Aorta (tissue), 5 donors: ENCODE results near the gene UBASH3B. TPM values are rescaled to one million over a fixed set of nuclear protein-coding genes. Genes with fewer than 3 reads are reported as not detected.

Experiments used
- ATAC-seq: fragments of 200-7000 bp; cut with Tn5 transposase; one replicate; pipeline ENCODE4 v1.9.1; 2022; ENCODE audit warnings: moderate library complexity; ENCODE audit not compliant: low FRiP score
- DNase-seq, 2 donors: peaks; one replicate each; pipeline ENCODE4 v3.0.0-alpha.2; 2020
- H3K27ac ChIP-seq, 2 donors: one replicate each; pipeline ENCODE4 v1.5.1; 2013; ENCODE audit warnings: low read length in 2 of 2, mild to moderate bottlenecking in 2 of 2, moderate library complexity in 2 of 2, control low read depth in 1 of 2, inconsistent platforms in 1 of 2, low read depth in 1 of 2
- H3K27me3 ChIP-seq, 2 donors: one replicate each; pipeline ENCODE4 v1.6.1; 2013; ENCODE audit warnings: control low read depth in 1 of 2, low read length in 1 of 2, mild to moderate bottlenecking in 1 of 2, moderate library complexity in 1 of 2; ENCODE audit not compliant: insufficient read depth in 2 of 2, control insufficient read depth in 1 of 2
- H3K36me3 ChIP-seq, 2 donors: one replicate each; pipeline ENCODE4 v1.6.1; 2013; ENCODE audit warnings: control low read depth in 1 of 2, low read length in 1 of 2, mild to moderate bottlenecking in 1 of 2; ENCODE audit not compliant: insufficient read depth in 2 of 2, control insufficient read depth in 1 of 2
- H3K4me1 ChIP-seq, 2 donors: one replicate each; pipeline ENCODE4 v1.6.1; 2013; ENCODE audit warnings: low read length in 2 of 2, control low read depth in 1 of 2, mild to moderate bottlenecking in 1 of 2, moderate library complexity in 1 of 2; ENCODE audit not compliant: insufficient read depth in 2 of 2, control insufficient read depth in 1 of 2
- H3K4me3 ChIP-seq, 2 donors: one replicate each; pipeline ENCODE4 v1.5.1; 2013; ENCODE audit warnings: low read length in 2 of 2, control low read depth in 1 of 2, mild to moderate bottlenecking in 1 of 2
- H3K9me3 ChIP-seq: one replicate; pipeline ENCODE4 v1.6.1; 2013; ENCODE audit warnings: mild to moderate bottlenecking, low read length; ENCODE audit not compliant: control insufficient read depth
- WGBS, 2 donors: extraction: QIAGEN DNeasy Blood & Tissue Kit; methylation state at CpG; one replicate each; pipeline ENCODE4 v1.1.7; 2013; 5-methylcytosine and 5-hydroxymethylcytosine counted together
- intact Hi-C, 2 donors: fragments of 100-400 bp; cut with DNase I; formaldehyde crosslinking; loops; one replicate each; pipeline versions ENCODE4 v1.14.2 to v1.15.0; 2022
- polyA plus RNA-seq, 2 donors: library from polyadenylated mRNA; stranded (reverse); fragments of 200-250 nt; gene quantifications; one replicate each; pipeline ENCODE4 v1.2.3, GENCODE V29; 2013
- total RNA-seq, 2 donors: library from RNA; stranded (reverse); fragmentation: NEBNext Ultra II Directional; extraction: Animal tissue kit (Norgen Biotek cat#: 25700); gene quantifications; one replicate each; pipeline ENCODE4 v1.2.1, GENCODE V29; 2021
- donor health status: healthy with polysubstance abuse.
- donor health status: Bipolar disorder and iron deficiency.
- donor health status: DM: no; HTN: no; CAD: no.
- donor health status: DM: no; HTN: no; CAD: no.
- donor health status: DM: yes; HTN: yes; CAD: no.

The UBASH3B gene
- total and polyA plus RNA-seq, 4 donors: 0.28 to 15.1 (median 6.0) TPM

- intact Hi-C loops: no loop called here
- H3K4me1 ChIP-seq: no peaks in the 10 kb centered on the region
- no peaks in the 10 kb centered on the region for H3K36me3 ChIP-seq
- no peak overlapping the region for H3K4me3 ChIP-seq
- no peak overlapping the region for H3K27ac ChIP-seq
- H3K9me3 ChIP-seq: peaks cover 3% of the 10 kb centered on the region
- DNase-seq (no peak), ATAC-seq (no peak)
- no peaks in the 10 kb centered on the region for H3K27me3 ChIP-seq
Observed at GRCh38 chr11:122666743-122667142, 11.2 kb downstream of the UBASH3B start.

DNA sequence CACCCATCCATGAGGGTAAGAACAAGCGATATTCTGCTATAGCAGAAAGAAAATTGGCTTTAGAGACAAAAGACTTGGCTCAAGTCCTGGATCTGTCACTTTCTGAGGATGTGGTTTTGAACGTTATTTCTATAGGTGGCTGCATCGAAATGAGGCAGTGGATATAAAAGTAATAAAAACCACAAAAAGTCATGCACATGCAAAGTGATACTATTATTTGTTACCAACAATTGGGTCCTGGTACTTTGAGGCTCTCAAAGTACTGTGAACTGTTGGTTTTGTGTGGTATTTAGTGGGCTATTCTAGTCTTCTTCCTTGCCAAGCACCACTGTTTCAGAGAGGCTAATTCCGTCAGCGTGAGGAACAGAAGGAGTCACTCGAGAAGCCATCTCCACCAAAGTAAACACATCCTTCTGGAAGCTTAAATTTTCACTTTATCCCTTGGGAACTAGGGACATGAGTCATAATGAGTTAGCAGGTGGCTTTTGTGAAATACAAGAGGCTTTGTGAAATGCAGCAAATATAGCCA lies 13.1 kb downstream of the UBASH3B start:
- H3K27ac ChIP-seq: no peak overlapping the region
- H3K4me1 ChIP-seq: no peaks in the 10 kb centered on the region
- 59 to 62% methylated on average over 6 of the region's 6 CpGs for WGBS, 2 donors
- DNase-seq: no peak
- no peaks in the 10 kb centered on the region for H3K36me3 ChIP-seq
- H3K9me3 ChIP-seq: peaks cover 3% of the 10 kb centered on the region
- H3K27me3 ChIP-seq: no peaks in the 10 kb centered on the region
- H3K4me3 ChIP-seq: no peak overlapping the region
- no peak for ATAC-seq
- intact Hi-C loops: no loop called here

DNA sequence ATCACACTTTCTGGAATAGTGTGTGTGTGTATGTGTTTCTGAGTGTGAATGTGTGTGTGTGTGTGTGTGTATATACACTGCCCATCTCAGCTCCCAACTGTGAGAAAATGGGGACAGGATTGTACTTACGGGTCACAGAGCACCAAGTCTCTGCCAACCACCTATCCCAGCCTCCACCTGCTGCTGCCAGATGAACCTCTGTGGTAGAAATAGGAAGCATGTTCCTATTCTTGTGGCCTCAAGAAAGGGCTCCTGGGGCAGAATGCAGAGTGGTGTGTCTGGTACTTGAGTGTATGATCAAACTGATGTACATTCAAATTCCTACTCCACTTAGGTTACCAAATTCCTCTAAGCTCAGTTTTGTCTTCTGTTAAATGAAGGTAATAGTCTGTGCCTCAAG lies 14.6 kb downstream of the UBASH3B start:
- intact Hi-C loops: no loop called here
- Histone ChIP-seq H3K27ac (no peak overlapping the region), H3K9me3 (peaks cover 3% of the 10 kb centered on the region), H3K4me3 (no peak overlapping the region), H3K27me3 (no peaks in the 10 kb centered on the region), H3K4me1 (no peaks in the 10 kb centered on the region), H3K36me3 (no peaks in the 10 kb centered on the region)
- no peak for DNase-seq
- no peak for ATAC-seq
- WGBS, 2 donors: 96 to 98% methylated on average over 1 of the region's 1 CpG

DNA sequence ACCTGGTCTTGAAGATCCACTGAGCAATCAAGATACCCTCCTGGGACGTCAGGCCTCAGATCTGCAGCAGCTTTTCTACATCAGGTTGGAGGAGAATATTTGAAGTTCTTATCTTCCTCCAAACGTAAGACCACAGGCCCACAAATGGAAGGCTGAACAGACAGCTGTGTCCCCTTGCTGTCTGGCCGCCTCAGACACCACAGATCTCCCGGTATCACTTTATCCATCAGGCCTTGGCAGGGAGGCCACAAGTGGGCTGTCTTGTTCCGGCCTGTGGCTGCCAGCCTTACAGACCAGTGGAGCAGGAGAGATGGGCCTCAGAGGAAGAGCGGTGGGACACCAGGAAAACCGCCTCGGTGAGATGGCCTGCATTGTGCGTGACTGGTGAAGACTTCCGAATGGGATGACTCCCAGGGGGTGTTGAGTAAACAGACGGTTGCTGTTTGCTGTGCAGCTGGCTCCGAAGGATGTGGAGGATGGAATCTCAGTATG lies 15.9 kb downstream of the UBASH3B start:
- intact Hi-C loops: no loop called here
- Histone ChIP-seq H3K4me3 (no peak overlapping the region), H3K4me1 (no peaks in the 10 kb centered on the region), H3K27ac (no peak overlapping the region), H3K36me3 (no peaks in the 10 kb centered on the region), H3K27me3 (no peaks in the 10 kb centered on the region), H3K9me3 (peaks cover 3% of the 10 kb centered on the region)
- 65 to 76% methylated on average over 12 of the region's 12 CpGs for WGBS, 2 donors
- DNase-seq: no peak
- no peak for ATAC-seq

- ATAC-seq: no peak
- Histone ChIP-seq H3K27me3 (no peaks in the 10 kb centered on the region), H3K36me3 (no peaks in the 10 kb centered on the region), H3K27ac (no peak overlapping the region), H3K4me3 (no peak overlapping the region), H3K9me3 (peaks cover 3% of the 10 kb centered on the region), H3K4me1 (no peaks in the 10 kb centered on the region)
- peak in 1 of 2 donors; percentile 80 for DNase-seq
- intact Hi-C loops: no loop called here
- WGBS, 2 donors: 93 to 98% methylated on average over 4 of the region's 4 CpGs
Observed at GRCh38 chr11:122672892-122673291, 17.4 kb downstream of the UBASH3B start.

- intact Hi-C loops: no loop called here
- Histone ChIP-seq H3K9me3 (peaks cover 3% of the 10 kb centered on the region), H3K4me3 (no peak overlapping the region), H3K4me1 (no peaks in the 10 kb centered on the region), H3K27ac (no peak overlapping the region), H3K36me3 (no peaks in the 10 kb centered on the region), H3K27me3 (no peaks in the 10 kb centered on the region)
- no peak for ATAC-seq
- DNase-seq: no peak
Observed at GRCh38 chr11:122673701-122674100, 18.2 kb downstream of the UBASH3B start.

DNA sequence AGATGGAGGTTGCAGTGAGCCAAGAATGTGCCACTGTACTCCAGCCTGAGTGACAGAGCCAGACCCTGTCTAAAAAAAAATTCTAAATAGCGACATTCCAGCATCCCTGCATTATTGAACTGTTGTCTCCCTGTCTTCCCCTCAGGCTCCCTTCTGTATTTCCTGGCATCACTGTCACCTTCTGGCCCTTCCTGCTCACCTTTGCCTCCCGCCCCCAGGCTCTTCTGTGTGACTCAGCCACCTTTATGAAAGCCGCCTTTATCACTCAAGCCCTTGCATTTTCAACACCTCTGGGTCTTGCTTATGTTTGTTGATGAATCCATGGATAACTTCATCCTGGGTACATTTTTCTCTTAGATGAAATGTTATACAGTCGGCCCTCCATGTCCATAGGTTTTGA lies 21.1 kb downstream of the UBASH3B start:
- Histone ChIP-seq H3K27me3 (no peaks in the 10 kb centered on the region), H3K9me3 (no peaks in the 10 kb centered on the region), H3K4me1 (no peaks in the 10 kb centered on the region), H3K36me3 (no peaks in the 10 kb centered on the region), H3K4me3 (no peak overlapping the region), H3K27ac (no peak overlapping the region)
- 85 to 87% methylated on average over 4 of the region's 4 CpGs for WGBS, 2 donors
- no peak for ATAC-seq
- intact Hi-C loops: no loop called here
- no peak for DNase-seq

GRCh38 chr11:122677256-122677655 lies 21.7 kb downstream of the UBASH3B start:
- H3K4me1 ChIP-seq: no peaks in the 10 kb centered on the region
- intact Hi-C loops: no loop called here
- DNase-seq (no peak), ATAC-seq (no peak)
- H3K4me3 ChIP-seq: no peak overlapping the region
- no peaks in the 10 kb centered on the region for H3K36me3 ChIP-seq
- H3K9me3 ChIP-seq: no peaks in the 10 kb centered on the region
- WGBS, 2 donors: 85% methylated on average over 6 of the region's 6 CpGs
- no peaks in the 10 kb centered on the region for H3K27me3 ChIP-seq
- no peak overlapping the region for H3K27ac ChIP-seq

- H3K4me3 ChIP-seq: no peak overlapping the region
- ATAC-seq (no peak), DNase-seq (no peak)
- no peaks in the 10 kb centered on the region for H3K9me3 ChIP-seq
- no peaks in the 10 kb centered on the region for H3K4me1 ChIP-seq
- no peaks in the 10 kb centered on the region for H3K36me3 ChIP-seq
- no peaks in the 10 kb centered on the region for H3K27me3 ChIP-seq
- intact Hi-C loops: no loop called here
- H3K27ac ChIP-seq: no peak overlapping the region
Observed at GRCh38 chr11:122678406-122678805, 22.9 kb downstream of the UBASH3B start.
